ENCODE results near the gene OR51T1. TPM values are rescaled to one million over a fixed set of nuclear protein-coding genes. Genes with fewer than 3 reads are reported as not detected.

Gene OR51T1
- total and polyA plus RNA-seq, 2 donors (not counting 1 experiment from before 2014, with no cell fraction given) = not detected

DNA sequence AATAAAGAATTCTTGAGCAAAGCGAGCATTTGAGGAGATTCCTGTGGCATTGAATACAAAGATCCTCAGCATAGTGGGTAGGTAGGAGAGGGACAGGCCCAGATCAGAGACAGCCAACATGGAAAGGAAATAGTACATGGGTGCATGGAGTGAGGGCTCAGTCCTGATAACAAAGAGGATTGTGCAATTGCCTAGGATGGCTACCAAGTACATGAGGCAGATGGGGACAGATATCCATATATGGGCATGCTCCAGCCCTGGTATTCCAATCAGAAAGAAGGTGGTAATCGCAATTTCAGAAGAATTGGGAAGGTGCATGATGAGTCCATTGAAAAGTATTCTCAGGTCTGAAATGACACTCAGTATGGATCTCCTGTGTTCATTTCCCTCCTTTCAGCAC, 8.6 kb downstream of the OR51T1 start:
- WGBS (ENCODE audit: insufficient coverage) = 93% methylated on average over 2 of the region's 2 CpGs
- Histone ChIP-seq H3K9me3 (ENCODE audit: control extremely low read depth in 1 of 3, control insufficient read depth in 2 of 3, insufficient read depth in 1 of 3, low read length in 2 of 3) (no peaks in the 10 kb centered on the region), H3K27ac (ENCODE audit: low read length in 2 of 2) (no peak overlapping the region), H3K79me2 (ENCODE audit: control insufficient read depth, insufficient read depth, low read length) (no peaks in the 10 kb centered on the region), H3K36me3 (replicated peaks in 1 of 2; ENCODE audit: control extremely low read depth in 1 of 2, control insufficient read depth in 1 of 2, extremely low read depth in 1 of 2, insufficient read depth in 2 of 2, low read length in 1 of 2) (no peaks in the 10 kb centered on the region), H3K27me3 (replicated peaks in 1 of 4; ENCODE audit: control extremely low read depth in 1 of 4, control insufficient read depth in 3 of 4, insufficient read depth in 4 of 4, low read length in 3 of 4) (peaks cover 0 to 2% (median 0%) of the 10 kb centered on the region in 4 experiments), H2AFZ (ENCODE audit: insufficient read depth, low read depth, low read length, poor library complexity, severe bottlenecking) (no peak overlapping the region), H3K4me2 (replicated peaks; ENCODE audit: low read depth, low read length, poor library complexity, severe bottlenecking) (no peak overlapping the region), H3K4me3 (ENCODE audit: control extremely low read depth in 1 of 5, extremely low read depth in 1 of 5, insufficient read depth in 1 of 5, low read depth in 2 of 5, low read length in 4 of 5) (no peak overlapping the region), H3K4me1 (ENCODE audit: control insufficient read depth in 2 of 2, insufficient read depth in 2 of 2, low read length in 2 of 2) (no peaks in the 10 kb centered on the region), H4K20me1 (ENCODE audit: control insufficient read depth, insufficient read depth, low read length, poor library complexity, severe bottlenecking) (no peaks in the 10 kb centered on the region), H3K9ac (ENCODE audit: low read length) (no peak overlapping the region)
- Mint-ChIP-seq H3K4me3 (no peak overlapping the region), H3K27me3 (peaks cover 9% of the 10 kb centered on the region), H3K27ac (no peak overlapping the region), H3K9me3 (ENCODE audit: insufficient read depth) (no peaks in the 10 kb centered on the region), H3K4me1 (no peaks in the 10 kb centered on the region)
- intact Hi-C loops (cut with micrococcal nuclease) = no loop called here
- CTCF ChIA-PET = no interaction called here
- DNase-seq (no peak), ATAC-seq (ENCODE audit: low read depth) (no peak)
- TF ChIP-seq, protein P1, sequence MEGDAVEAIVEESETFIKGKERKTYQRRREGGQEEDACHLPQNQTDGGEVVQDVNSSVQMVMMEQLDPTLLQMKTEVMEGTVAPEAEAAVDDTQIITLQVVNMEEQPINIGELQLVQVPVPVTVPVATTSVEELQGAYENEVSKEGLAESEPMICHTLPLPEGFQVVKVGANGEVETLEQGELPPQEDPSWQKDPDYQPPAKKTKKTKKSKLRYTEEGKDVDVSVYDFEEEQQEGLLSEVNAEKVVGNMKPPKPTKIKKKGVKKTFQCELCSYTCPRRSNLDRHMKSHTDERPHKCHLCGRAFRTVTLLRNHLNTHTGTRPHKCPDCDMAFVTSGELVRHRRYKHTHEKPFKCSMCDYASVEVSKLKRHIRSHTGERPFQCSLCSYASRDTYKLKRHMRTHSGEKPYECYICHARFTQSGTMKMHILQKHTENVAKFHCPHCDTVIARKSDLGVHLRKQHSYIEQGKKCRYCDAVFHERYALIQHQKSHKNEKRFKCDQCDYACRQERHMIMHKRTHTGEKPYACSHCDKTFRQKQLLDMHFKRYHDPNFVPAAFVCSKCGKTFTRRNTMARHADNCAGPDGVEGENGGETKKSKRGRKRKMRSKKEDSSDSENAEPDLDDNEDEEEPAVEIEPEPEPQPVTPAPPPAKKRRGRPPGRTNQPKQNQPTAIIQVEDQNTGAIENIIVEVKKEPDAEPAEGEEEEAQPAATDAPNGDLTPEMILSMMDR (IDR thresholded peaks at IDR 0.05) = no peak
- no peak for TF ChIP-seq EZH2 (IDR thresholded peaks at IDR 0.05; ENCODE audit: borderline replicate concordance, insufficient read depth, low read depth, low read length, poor library complexity, severe bottlenecking)
- POLR2A ChIA-PET = no interaction called here

DNA sequence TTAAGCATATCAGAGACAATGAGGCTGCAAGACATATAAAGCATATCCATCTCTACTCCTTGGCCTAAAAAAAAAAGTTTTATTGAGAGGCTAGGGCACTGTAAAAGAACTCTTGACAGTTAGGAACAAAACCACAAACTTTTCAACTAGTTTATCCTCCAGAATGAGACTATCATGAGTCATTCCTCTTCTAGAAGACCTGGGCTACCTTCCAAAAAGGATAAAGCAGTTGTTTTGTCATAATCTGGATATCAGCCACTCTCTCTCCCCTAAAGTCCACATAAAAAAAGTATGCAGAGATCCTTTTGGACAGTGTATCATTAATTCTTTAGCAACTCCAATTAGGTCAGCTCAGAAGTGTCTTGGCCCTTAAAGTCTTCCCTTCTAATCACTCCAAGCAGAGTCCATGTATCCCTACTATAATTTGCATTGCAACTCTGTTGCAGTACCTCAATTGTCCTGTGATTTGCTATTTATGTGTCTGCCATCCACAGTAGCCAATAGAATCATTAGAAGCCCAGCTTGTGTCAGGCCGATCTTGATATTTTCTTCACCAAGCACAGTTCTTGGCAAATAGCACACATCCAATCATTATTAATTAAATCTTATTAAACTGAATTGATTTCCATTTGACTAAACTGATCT, 10.4 kb downstream of the OR51T1 start:
- no peaks in the 10 kb centered on the region for H3K4me1 ChIP-seq (ENCODE audit: control insufficient read depth in 2 of 2, insufficient read depth in 2 of 2, low read length in 2 of 2)

More for the DNA sequence above, 10.4 kb downstream of the OR51T1 start:
- H3K9me3 ChIP-seq (ENCODE audit: control extremely low read depth in 1 of 3, control insufficient read depth in 2 of 3, insufficient read depth in 1 of 3, low read length in 2 of 3) = no peaks in the 10 kb centered on the region
- DNase-seq (no peak), ATAC-seq (ENCODE audit: low read depth) (no peak)
- H3K9ac ChIP-seq (ENCODE audit: low read length) = no peak overlapping the region
- ChIA-PET CTCF (no interaction called here), POLR2A (no interaction called here)
- no peak for TF ChIP-seq EZH2 (IDR thresholded peaks at IDR 0.05; ENCODE audit: borderline replicate concordance, insufficient read depth, low read depth, low read length, poor library complexity, severe bottlenecking)
- TF ChIP-seq, protein P1 (IDR thresholded peaks at IDR 0.05) = no peak
- H3K79me2 ChIP-seq (ENCODE audit: control insufficient read depth, insufficient read depth, low read length) = no peaks in the 10 kb centered on the region
- Mint-ChIP-seq H3K27me3 (peaks cover 16% of the 10 kb centered on the region), H3K4me3 (no peak overlapping the region), H3K9me3 (ENCODE audit: insufficient read depth) (no peaks in the 10 kb centered on the region), H3K27ac (no peak overlapping the region), H3K4me1 (no peaks in the 10 kb centered on the region)
- H2AFZ ChIP-seq (ENCODE audit: insufficient read depth, low read depth, low read length, poor library complexity, severe bottlenecking) = no peak overlapping the region
- no peaks in the 10 kb centered on the region for H3K36me3 ChIP-seq (replicated peaks in 1 of 2; ENCODE audit: control extremely low read depth in 1 of 2, control insufficient read depth in 1 of 2, extremely low read depth in 1 of 2, insufficient read depth in 2 of 2, low read length in 1 of 2)
- no peaks in the 10 kb centered on the region for H4K20me1 ChIP-seq (ENCODE audit: control insufficient read depth, insufficient read depth, low read length, poor library complexity, severe bottlenecking)
- H3K4me3 ChIP-seq (ENCODE audit: control extremely low read depth in 1 of 5, extremely low read depth in 1 of 5, insufficient read depth in 1 of 5, low read depth in 2 of 5, low read length in 4 of 5) = no peak overlapping the region
- H3K4me2 ChIP-seq (replicated peaks; ENCODE audit: low read depth, low read length, poor library complexity, severe bottlenecking) = no peak overlapping the region
- intact Hi-C loops (cut with micrococcal nuclease) = no loop called here
- H3K27me3 ChIP-seq (replicated peaks in 1 of 4; ENCODE audit: control extremely low read depth in 1 of 4, control insufficient read depth in 3 of 4, insufficient read depth in 4 of 4, low read length in 3 of 4) = peaks cover 0 to 2% (median 0%) of the 10 kb centered on the region in 4 experiments
- no CpG with 5 or more reads among the region's 1 CpG for WGBS (ENCODE audit: insufficient coverage)
- H3K27ac ChIP-seq (ENCODE audit: low read length in 2 of 2) = no peak overlapping the region

Measured in B cell (primary cell).